IMR-90 (cell line): ENCODE data around the gene DCLRE1C. TPM values are rescaled to one million over a fixed set of nuclear protein-coding genes. Genes with fewer than 3 reads are reported as not detected.
A peak's percentile ranks its signal among the peaks of the same experiment; 100 is the strongest.

Source experiments
- ATAC-seq: fragments of 200-7000 bp; cut with Tn5 transposase; 2 replicates; pipeline ENCODE4 v1.9.1; 2020; ENCODE audit warnings: low read depth, mild to moderate bottlenecking, moderate library complexity
- BruUV-seq: library from RNA; stranded (reverse); fragments of 400-500 nt; replicated peaks from 2 replicates; lab custom pipeline; 2021; lab: Mats Ljungman, UMichigan
- CTCF ChIA-PET: fragments of 300-600 bp; formaldehyde crosslinking; extraction: SDS; loops from one replicate; lab custom pipeline; 2021; ENCODE audit warnings: antibody characterized with exemption; lab: Yijun Ruan, JAX
- POLR2A ChIA-PET: fragments of 300-600 bp; sonication (Branson Sonifier 250); formaldehyde crosslinking; loops from one replicate; lab custom pipeline; 2022; ENCODE audit warnings: antibody characterized with exemption; ENCODE audit not compliant: unreplicated experiment; lab: Charles Lee
- DNase-seq: peaks from one replicate; pipeline ENCODE4 v3.0.0; 2013
- H2AFZ ChIP-seq: replicated peaks from 2 replicates; pipeline ENCODE3; 2013; ENCODE audit warnings: low read length, mild to moderate bottlenecking; ENCODE audit not compliant: poor library complexity
- H2AK5ac ChIP-seq: 2 replicates; pipeline ENCODE4 v1.6.1; 2013; ENCODE audit warnings: low read depth, low read length, inconsistent platforms
- H2AK9ac ChIP-seq: replicated peaks from 2 replicates; pipeline ENCODE3; 2013; ENCODE audit warnings: mild to moderate bottlenecking, low read depth, low read length, moderate library complexity; ENCODE audit not compliant: poor library complexity
- H2BK120ac ChIP-seq: 2 replicates; pipeline ENCODE4 v1.6.1; 2013; ENCODE audit warnings: low read depth, low read length, inconsistent platforms
- H2BK15ac ChIP-seq: 3 replicates; pipeline ENCODE4 v1.6.1; 2013; ENCODE audit warnings: low read depth, low read length, inconsistent platforms
- H2BK20ac ChIP-seq: 2 replicates; pipeline ENCODE4 v1.6.1; 2013; ENCODE audit warnings: low read depth, mild to moderate bottlenecking, inconsistent platforms, low read length, moderate library complexity
- H2BK5ac ChIP-seq: 2 replicates; pipeline ENCODE4 v1.6.1; 2013; ENCODE audit warnings: mild to moderate bottlenecking, low read depth, low read length, inconsistent platforms; ENCODE audit not compliant: poor library complexity, severe bottlenecking
- H3K14ac ChIP-seq: replicated peaks from 2 replicates; pipeline ENCODE4 v1.6.1; 2013; ENCODE audit warnings: low read depth, low read length, inconsistent platforms
- H3K18ac ChIP-seq: 2 replicates; pipeline ENCODE4 v1.6.1; 2013; ENCODE audit warnings: low read depth, low read length, control low read depth
- H3K23ac ChIP-seq: 2 replicates; pipeline ENCODE4 v1.6.1; 2013; ENCODE audit warnings: low read depth, low read length, inconsistent platforms
- H3K27ac ChIP-seq: 2 replicates; pipeline ENCODE4 v1.5.1; 2013; ENCODE audit warnings: mild to moderate bottlenecking, control low read depth, low read length; ENCODE audit not compliant: insufficient read depth
- H3K27me3 ChIP-seq: 2 replicates; pipeline ENCODE4 v1.6.1; 2013; ENCODE audit warnings: low read length; ENCODE audit not compliant: control insufficient read depth, insufficient read depth
- H3K36me3 ChIP-seq: 2 replicates; pipeline ENCODE4 v1.6.1; 2013; ENCODE audit warnings: low read length, mixed read lengths; ENCODE audit not compliant: control insufficient read depth, insufficient read depth
- H3K4ac ChIP-seq: 2 replicates; pipeline ENCODE4 v1.6.1; 2013; ENCODE audit warnings: low read depth, low read length, inconsistent platforms
- H3K4me1 ChIP-seq: 2 replicates; pipeline ENCODE4 v1.6.1; 2013; ENCODE audit warnings: low read length, mixed read lengths; ENCODE audit not compliant: control insufficient read depth, insufficient read depth
- H3K4me2 ChIP-seq: 2 replicates; pipeline ENCODE4 v1.6.1; 2013; ENCODE audit warnings: low read depth, mild to moderate bottlenecking, control low read depth, low read length, moderate library complexity
- H3K4me3 ChIP-seq: 2 replicates; pipeline ENCODE4 v1.5.1; 2013; ENCODE audit warnings: low read depth, mild to moderate bottlenecking, control low read depth, low read length, moderate library complexity; ENCODE audit not compliant: insufficient read depth
- H3K56ac ChIP-seq: 2 replicates; pipeline ENCODE4 v1.6.1; 2013; ENCODE audit warnings: low read length, inconsistent platforms; ENCODE audit not compliant: insufficient read depth; ENCODE audit errors: extremely low read depth
- H3K79me1 ChIP-seq, 2 experiments: 2 replicates each; pipeline ENCODE4 v1.6.1; 2013; ENCODE audit warnings: low read length in 2 of 2, inconsistent platforms in 1 of 2, low read depth in 1 of 2
- H3K9ac ChIP-seq: 2 replicates; pipeline ENCODE4 v1.6.1; 2013; ENCODE audit warnings: low read depth, low read length, control low read depth
- H3K9me1 ChIP-seq: 2 replicates; pipeline ENCODE4 v1.6.1; 2013; ENCODE audit warnings: low read length, inconsistent platforms; ENCODE audit not compliant: insufficient read depth
- H3K9me3 ChIP-seq: 2 replicates; pipeline ENCODE4 v1.6.1; 2013; ENCODE audit warnings: low read length; ENCODE audit not compliant: control insufficient read depth, insufficient read depth
- H4K20me1 ChIP-seq: 2 replicates; pipeline ENCODE4 v1.6.1; 2013; ENCODE audit warnings: low read length, inconsistent platforms; ENCODE audit not compliant: insufficient read depth
- H4K5ac ChIP-seq: 2 replicates; pipeline ENCODE4 v1.6.1; 2013; ENCODE audit warnings: mild to moderate bottlenecking, low read depth, low read length, control low read depth
- H4K8ac ChIP-seq, 2 experiments: 2 replicates each; pipeline ENCODE4 v1.6.1; 2013; ENCODE audit warnings: low read depth in 2 of 2, low read length in 2 of 2, control low read depth in 1 of 2, inconsistent platforms in 1 of 2
- H4K91ac ChIP-seq: 2 replicates; pipeline ENCODE4 v1.6.1; 2013; ENCODE audit warnings: low read depth, low read length, inconsistent platforms; ENCODE audit not compliant: insufficient read depth
- RFX5 ChIP-seq: IDR thresholded peaks from 2 replicates; pipeline ENCODE4 v1.8.0; 2012; ENCODE audit warnings: low read depth, mild to moderate bottlenecking, low read length, moderate library complexity
- WGBS, 2 experiments: methylation state at CpG; one replicate each; pipeline versions ENCODE4 v1.1.5 to v1.1.7; 2013; ENCODE audit warnings: missing lambda C conversion rate in 2 of 2; ENCODE audit not compliant: insufficient read length in 1 of 2; ENCODE audit errors: extremely low coverage in 2 of 2; 5-methylcytosine and 5-hydroxymethylcytosine counted together
- dilution Hi-C: fragments of 300-500 bp; cut with HindIII; formaldehyde crosslinking; loops from one replicate; pipeline ENCODE4 v1.14.3; 2018; ENCODE audit warnings: low sequenced_read_pairs; ENCODE audit not compliant: unreplicated experiment
- in situ Hi-C: fragments of 300-500 bp; cut with MboI; formaldehyde crosslinking; loops from 3 replicates; pipeline ENCODE4 v1.14.3; 2019; ENCODE audit warnings: low sequenced_read_pairs, inconsistent platforms, mixed read lengths
- intact Hi-C: fragments of 100-400 bp; cut with micrococcal nuclease; formaldehyde crosslinking; loops from 2 replicates; pipeline ENCODE4 v1.10.0; 2022
- polyA plus RNA-seq, 3 experiments: library from polyadenylated mRNA; depleted of rRNA; stranded (reverse); fragments of >200 nt; gene quantifications; 2 replicates each; pipeline ENCODE4 v1.2.3, GENCODE V29; 2012; ENCODE audit warnings: low replicate concordance in 1 of 3
- total RNA-seq: library from RNA; depleted of rRNA; stranded (reverse); fragments of >200 nt; gene quantifications from 2 replicates; pipeline ENCODE4 v1.2.3, GENCODE V29; 2012
- TF ChIP-seq, protein P1 (sequence below): fragments of 150-350 bp; IDR thresholded peaks from 2 replicates; pipeline ENCODE4 v1.6.1; 2017; ENCODE audit warnings: mild to moderate bottlenecking, antibody characterized with exemption, low read length, low read depth

DCLRE1C gene
- total and polyA plus RNA-seq, 2 of the 4 experiments (the other 2 are of a cell fraction): 2.9 to 8.1 TPM

DNA sequence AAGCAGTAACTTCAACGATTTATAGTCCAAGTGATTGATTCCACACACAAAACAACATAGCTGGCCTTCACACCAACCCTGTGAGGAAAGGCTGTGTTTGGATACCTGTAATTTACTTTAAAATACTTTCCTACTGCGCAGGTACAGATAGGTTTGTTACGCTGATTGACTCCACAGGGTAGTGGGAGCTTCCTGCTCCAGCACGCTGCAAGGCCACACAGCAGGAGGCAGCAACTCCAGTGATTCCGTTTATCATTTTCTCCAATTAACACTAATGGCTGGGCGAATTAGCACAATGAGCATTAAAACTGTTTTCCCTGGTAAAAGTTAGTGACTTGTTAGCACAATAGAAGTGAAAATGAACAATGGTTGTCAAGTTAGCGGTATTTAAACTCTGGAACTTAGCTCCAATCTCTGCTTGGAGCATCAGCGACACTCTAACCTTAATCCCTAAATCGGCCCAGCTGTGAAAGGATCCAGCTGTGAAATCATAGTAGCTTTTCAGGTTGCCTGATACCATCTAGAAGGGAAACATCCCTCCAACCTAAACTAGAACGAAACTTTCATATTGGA, 959 bp downstream of the DCLRE1C start:
- no peaks in the 10 kb centered on the region for H4K20me1 ChIP-seq
- peak overlapping the region; percentile 53; the same call in 1 of the 2 replicates for H3K56ac ChIP-seq
- peak; percentile 16 for DNase-seq
- POLR2A ChIA-PET: interaction anchor here (0.5 to 0.7 kb wide), 2 partner anchors 150 to 445 kb away, joined by 3 read pairs; no protein-coding TSS in a partner anchor
- intact Hi-C loops (loop anchor here (1.0 kb wide), 1 partner anchor 153 kb away; no protein-coding TSS in a partner anchor), dilution Hi-C loops (no loop called here), in situ Hi-C loops (no loop called here)
- H4K8ac ChIP-seq: peak overlapping the region; percentile 12 to 70; a peak in 2 of 4 replicates
- no TSS peak for BruUV-seq
- H3K79me1 ChIP-seq: peaks cover 35 to 58% of the 10 kb centered on the region in 2 experiments
- H3K14ac ChIP-seq: peak overlapping the region; percentile 68
- no peaks in the 10 kb centered on the region; the same call in 1 of the 2 replicates for H3K36me3 ChIP-seq
- no peak overlapping the region for H2BK15ac ChIP-seq
- peak overlapping the region; percentile 42 for H3K27ac ChIP-seq
- H3K4ac ChIP-seq: peak overlapping the region; percentile 10
- H3K4me1 ChIP-seq: no peaks in the 10 kb centered on the region
- no CpG with 5 or more reads among the region's 10 CpGs for WGBS, 2 experiments
- H3K4me3 ChIP-seq: peak overlapping the region; percentile 51
- ATAC-seq: no peak
- H2AFZ ChIP-seq: peak overlapping the region; percentile 99
- peak overlapping the region; percentile 56 for H3K9ac ChIP-seq
- H3K9me3 ChIP-seq: no peaks in the 10 kb centered on the region
- H3K4me2 ChIP-seq: peak overlapping the region; percentile 90
- H2AK5ac ChIP-seq: peak overlapping the region; percentile 6; the same call in 1 of the 2 replicates
- TF ChIP-seq, protein P1, sequence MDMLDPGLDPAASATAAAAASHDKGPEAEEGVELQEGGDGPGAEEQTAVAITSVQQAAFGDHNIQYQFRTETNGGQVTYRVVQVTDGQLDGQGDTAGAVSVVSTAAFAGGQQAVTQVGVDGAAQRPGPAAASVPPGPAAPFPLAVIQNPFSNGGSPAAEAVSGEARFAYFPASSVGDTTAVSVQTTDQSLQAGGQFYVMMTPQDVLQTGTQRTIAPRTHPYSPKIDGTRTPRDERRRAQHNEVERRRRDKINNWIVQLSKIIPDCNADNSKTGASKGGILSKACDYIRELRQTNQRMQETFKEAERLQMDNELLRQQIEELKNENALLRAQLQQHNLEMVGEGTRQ: no peak
- TF ChIP-seq RFX5: no peak
- no peak overlapping the region for H2AK9ac ChIP-seq
- CTCF ChIA-PET: interaction anchor here (0.7 to 0.9 kb wide), 2 partner anchors 153 to 851 kb away, joined by 3 to 6 read pairs; no protein-coding TSS in a partner anchor
- peak overlapping the region; percentile 61 for H3K23ac ChIP-seq
- no peak overlapping the region for H2BK5ac ChIP-seq
- no peak overlapping the region for H2BK120ac ChIP-seq
- H4K5ac ChIP-seq: peak overlapping the region; percentile 33; the same call in 1 of the 2 replicates
- H3K27me3 ChIP-seq: no peaks in the 10 kb centered on the region
- peak overlapping the region; percentile 6; the same call in 1 of the 2 replicates for H4K91ac ChIP-seq
- H3K18ac ChIP-seq: no peak overlapping the region
- peaks cover 8% of the 10 kb centered on the region; the same call in 1 of the 2 replicates for H3K9me1 ChIP-seq
- H2BK20ac ChIP-seq: no peak overlapping the region
